Esophagus squamous epithelium (tissue), 4 donors: ENCODE measurements around the gene HES6.

Experiments
- CTCF ChIP-seq, 6 experiments: fragments of 450-650 bp in 4 of 6; fragments of 200-600 bp in 2 of 6; sonication (generic) in 2 of 6; IDR thresholded peaks; one replicate each; pipeline ENCODE4 v1.5.1; 2016 to 2019; ENCODE audit warnings: antibody characterized with exemption in 6 of 6, mild to moderate bottlenecking in 4 of 6, moderate library complexity in 4 of 6
- POLR2A ChIP-seq, 4 donors: fragments of 450-650 bp; IDR thresholded peaks; one replicate each; pipeline ENCODE4 v1.6.1; 2017; ENCODE audit warnings: antibody characterized with exemption in 4 of 4, mild to moderate bottlenecking in 4 of 4, moderate library complexity in 3 of 4

GRCh38 chr2:238282861-238283738 is 43.3 kb upstream of the HES6 start:
- TF ChIP-seq CTCF (IDR thresholded peaks at IDR 0.05) (no peak), POLR2A (IDR thresholded peaks at IDR 0.05) (no peak)
